Caco-2 (cell line): ENCODE results near the gene IL10RB. TPM values are rescaled to one million over a fixed set of nuclear protein-coding genes. Genes with fewer than 3 reads are reported as not detected.

Source experiments
- BruUV-seq: library from RNA; stranded (reverse); fragments of 400-500 nt; replicated peaks from 2 replicates; lab custom pipeline; 2021; lab: Mats Ljungman, UMichigan
- CTCF ChIA-PET: fragments of 300-600 bp; sonication (Branson Sonifier 250); formaldehyde crosslinking; loops from one replicate; lab custom pipeline; 2022; ENCODE audit warnings: antibody characterized with exemption; lab: Charles Lee
- POLR2A ChIA-PET: fragments of 300-600 bp; sonication (Branson Sonifier 250); formaldehyde crosslinking; loops from one replicate; lab custom pipeline; 2022; ENCODE audit warnings: antibody characterized with exemption; lab: Charles Lee
- DNase-seq, 2 experiments: peaks; one replicate each; pipeline versions ENCODE4 v3.0.0 to v3.0.0-alpha.2; 2020 to 2022
- H3K27me3 ChIP-seq: replicated peaks from 2 replicates; pipeline ENCODE4 v1.6.0; 2011; ENCODE audit warnings: low read length; ENCODE audit not compliant: control insufficient read depth, insufficient read depth
- H3K36me3 ChIP-seq: 2 replicates; pipeline ENCODE4 v1.5.1; 2011; ENCODE audit warnings: low read length; ENCODE audit not compliant: control insufficient read depth, insufficient read depth
- H3K4me1 ChIP-seq: fragments of 250-450 bp; sonication (Bioruptor Pico); 2 replicates; pipeline ENCODE4 v1.5.1; 2020; ENCODE audit warnings: mild to moderate bottlenecking
- H3K4me3 ChIP-seq: 2 replicates; pipeline ENCODE4 v1.5.1; 2011; ENCODE audit warnings: low read depth, mild to moderate bottlenecking, control low read depth, low read length
- H3K9me3 ChIP-seq: fragments of 250-450 bp; sonication (Bioruptor Pico); 2 replicates; pipeline ENCODE4 v1.5.1; 2020; ENCODE audit warnings: mild to moderate bottlenecking, moderate library complexity
- H3K27ac Mint-ChIP-seq: one replicate; pipeline ENCODE4 v1.8.0; 2022; ENCODE audit warnings: mixed read lengths; ENCODE audit not compliant: unreplicated experiment
- H3K27me3 Mint-ChIP-seq: one replicate; pipeline ENCODE4 v1.8.0; 2022; ENCODE audit warnings: mixed read lengths; ENCODE audit not compliant: insufficient read depth, unreplicated experiment
- H3K36me3 Mint-ChIP-seq: one replicate; pipeline ENCODE4 v1.8.0; 2022; ENCODE audit warnings: mild to moderate bottlenecking, mixed read lengths; ENCODE audit not compliant: insufficient read depth, unreplicated experiment
- H3K4me1 Mint-ChIP-seq: one replicate; pipeline ENCODE4 v1.8.0; 2022; ENCODE audit warnings: low read depth, mixed read lengths; ENCODE audit not compliant: unreplicated experiment
- H3K4me3 Mint-ChIP-seq: one replicate; pipeline ENCODE4 v1.8.0; 2022; ENCODE audit warnings: mild to moderate bottlenecking, moderate library complexity, mixed read lengths; ENCODE audit not compliant: unreplicated experiment
- H3K9me3 Mint-ChIP-seq: one replicate; pipeline ENCODE4 v1.8.0; 2022; ENCODE audit warnings: mixed read lengths; ENCODE audit not compliant: unreplicated experiment
- intact Hi-C: fragments of 100-400 bp; cut with micrococcal nuclease; formaldehyde crosslinking; loops from one replicate; pipeline ENCODE4 v1.10.0; 2022; ENCODE audit not compliant: unreplicated experiment
- total RNA-seq: library from RNA; stranded (reverse); gene quantifications from 2 replicates; pipeline ENCODE4 v1.2.3, GENCODE V29; 2022
- TF ChIP-seq, protein P1 (sequence below), 2 experiments: fragments of 200-600 bp in 1 of 2; IDR thresholded peaks; 1 replicate in 1 of 2; 2 replicates in 1 of 2; pipeline versions ENCODE4 v1.5.1 to v1.8.0; 2011 to 2022; ENCODE audit warnings: antibody characterized with exemption in 1 of 2, control low read depth in 1 of 2, inconsistent platforms in 1 of 2, low read depth in 1 of 2, low read length in 1 of 2, mild to moderate bottlenecking in 1 of 2, moderate library complexity in 1 of 2; ENCODE audit not compliant: insufficient read depth in 1 of 2, severe bottlenecking in 1 of 2, unreplicated experiment in 1 of 2

The IL10RB gene
- total RNA-seq, 1 experiment from 2014 or later = 13.1 TPM

DNA sequence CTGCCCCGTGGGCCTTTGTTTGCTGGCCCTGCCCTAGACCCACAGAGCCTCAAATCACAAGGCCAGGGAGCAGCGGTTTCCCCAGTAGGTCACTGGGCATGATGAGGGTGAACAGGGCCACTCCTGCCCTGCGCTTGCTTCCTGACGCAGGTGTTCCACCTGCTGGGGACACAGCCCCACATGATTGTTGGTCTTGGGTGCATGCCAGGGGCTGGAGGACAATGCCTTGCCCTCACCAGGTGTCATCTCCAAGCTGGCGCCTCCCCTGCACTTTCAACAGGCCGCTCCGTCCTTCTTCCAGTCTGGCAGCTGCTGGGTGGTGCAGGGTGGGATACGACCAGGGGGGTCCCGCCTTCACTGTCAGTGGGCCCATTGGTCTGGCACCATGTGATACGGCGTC is 24.3 kb downstream of the IL10RB start:
- H3K27ac Mint-ChIP-seq = no peak overlapping the region
- BruUV-seq = no TSS peak
- no peaks in the 10 kb centered on the region for H3K9me3 Mint-ChIP-seq
- intact Hi-C loops = no loop called here
- no peak overlapping the region for H3K4me3 Mint-ChIP-seq
- no peaks in the 10 kb centered on the region for H3K27me3 Mint-ChIP-seq
- TF ChIP-seq, protein P1, sequence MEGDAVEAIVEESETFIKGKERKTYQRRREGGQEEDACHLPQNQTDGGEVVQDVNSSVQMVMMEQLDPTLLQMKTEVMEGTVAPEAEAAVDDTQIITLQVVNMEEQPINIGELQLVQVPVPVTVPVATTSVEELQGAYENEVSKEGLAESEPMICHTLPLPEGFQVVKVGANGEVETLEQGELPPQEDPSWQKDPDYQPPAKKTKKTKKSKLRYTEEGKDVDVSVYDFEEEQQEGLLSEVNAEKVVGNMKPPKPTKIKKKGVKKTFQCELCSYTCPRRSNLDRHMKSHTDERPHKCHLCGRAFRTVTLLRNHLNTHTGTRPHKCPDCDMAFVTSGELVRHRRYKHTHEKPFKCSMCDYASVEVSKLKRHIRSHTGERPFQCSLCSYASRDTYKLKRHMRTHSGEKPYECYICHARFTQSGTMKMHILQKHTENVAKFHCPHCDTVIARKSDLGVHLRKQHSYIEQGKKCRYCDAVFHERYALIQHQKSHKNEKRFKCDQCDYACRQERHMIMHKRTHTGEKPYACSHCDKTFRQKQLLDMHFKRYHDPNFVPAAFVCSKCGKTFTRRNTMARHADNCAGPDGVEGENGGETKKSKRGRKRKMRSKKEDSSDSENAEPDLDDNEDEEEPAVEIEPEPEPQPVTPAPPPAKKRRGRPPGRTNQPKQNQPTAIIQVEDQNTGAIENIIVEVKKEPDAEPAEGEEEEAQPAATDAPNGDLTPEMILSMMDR (IDR thresholded peaks at IDR 0.05; ENCODE audit: insufficient read depth in 1 of 2, low read depth in 1 of 2, low read length in 1 of 2, severe bottlenecking in 1 of 2, unreplicated experiment in 1 of 2) = no peak
- POLR2A ChIA-PET = no interaction called here
- Histone ChIP-seq H3K27me3 (no peaks in the 10 kb centered on the region), H3K4me3 (no peak overlapping the region), H3K9me3 (no peaks in the 10 kb centered on the region), H3K4me1 (peaks cover 13% of the 10 kb centered on the region), H3K36me3 (no peaks in the 10 kb centered on the region)
- H3K4me1 Mint-ChIP-seq = peaks cover 17% of the 10 kb centered on the region
- DNase-seq = no peak
- CTCF ChIA-PET = no interaction called here
- H3K36me3 Mint-ChIP-seq = no peaks in the 10 kb centered on the region

DNA sequence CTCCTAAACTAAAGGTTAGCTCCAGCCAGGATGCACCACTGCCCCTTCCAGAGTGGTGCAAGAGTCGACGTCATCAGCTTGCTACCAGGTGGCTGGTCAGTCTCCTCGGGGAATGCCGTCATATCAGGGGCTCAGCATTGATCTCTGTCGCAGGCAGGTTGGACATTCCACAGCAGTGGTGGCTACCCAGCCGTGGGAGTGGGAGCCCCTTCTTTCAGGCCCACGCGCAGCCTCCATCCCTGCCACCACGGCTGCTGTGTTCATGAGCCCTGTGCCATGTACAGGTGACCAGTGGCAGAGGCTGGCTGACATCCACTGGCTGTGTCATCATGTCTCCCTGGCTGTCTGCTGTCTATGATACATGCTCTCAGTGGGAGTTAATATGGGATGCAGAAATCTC is 25.5 kb downstream of the IL10RB start:
- POLR2A ChIA-PET = no interaction called here
- H3K27ac Mint-ChIP-seq = no peak overlapping the region
- H3K4me1 Mint-ChIP-seq = peaks cover 5% of the 10 kb centered on the region
- BruUV-seq = no TSS peak
- Histone ChIP-seq H3K4me1 (peaks cover 8% of the 10 kb centered on the region), H3K4me3 (no peak overlapping the region), H3K27me3 (no peaks in the 10 kb centered on the region), H3K36me3 (no peaks in the 10 kb centered on the region), H3K9me3 (no peaks in the 10 kb centered on the region)
- no peaks in the 10 kb centered on the region for H3K27me3 Mint-ChIP-seq
- CTCF ChIA-PET = no interaction called here
- TF ChIP-seq, protein P1 (IDR thresholded peaks at IDR 0.05; ENCODE audit: insufficient read depth in 1 of 2, low read depth in 1 of 2, low read length in 1 of 2, severe bottlenecking in 1 of 2, unreplicated experiment in 1 of 2) = no peak
- DNase-seq = no peak
- H3K9me3 Mint-ChIP-seq = no peaks in the 10 kb centered on the region
- no peak overlapping the region for H3K4me3 Mint-ChIP-seq
- intact Hi-C loops = no loop called here
- H3K36me3 Mint-ChIP-seq = no peaks in the 10 kb centered on the region

DNA sequence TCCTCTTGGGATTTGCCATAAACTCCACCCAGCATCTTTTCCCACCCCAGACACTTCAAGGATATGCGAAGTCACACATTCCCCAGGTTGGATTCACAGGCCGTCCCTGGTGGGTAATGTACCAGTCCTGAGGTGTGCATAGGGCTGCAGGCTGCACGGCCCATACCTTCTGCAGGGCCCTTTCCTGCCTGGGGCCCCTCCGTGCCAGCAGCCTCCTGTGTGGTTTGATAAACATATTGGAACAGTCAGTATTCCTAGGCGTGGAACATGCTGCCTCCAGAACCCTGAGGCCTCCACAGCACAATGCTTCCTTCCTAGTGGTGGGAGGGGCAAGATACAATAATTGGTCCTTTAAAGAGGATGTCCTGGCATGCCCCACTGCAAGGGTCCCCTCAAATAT is 26.6 kb downstream of the IL10RB start:
- intact Hi-C loops = no loop called here
- ChIA-PET CTCF (no interaction called here), POLR2A (no interaction called here)
- Histone ChIP-seq H3K36me3 (no peaks in the 10 kb centered on the region), H3K4me1 (no peaks in the 10 kb centered on the region), H3K27me3 (no peaks in the 10 kb centered on the region), H3K4me3 (no peak overlapping the region), H3K9me3 (no peaks in the 10 kb centered on the region)
- BruUV-seq = no TSS peak
- Mint-ChIP-seq H3K9me3 (no peaks in the 10 kb centered on the region), H3K36me3 (no peaks in the 10 kb centered on the region), H3K4me1 (no peaks in the 10 kb centered on the region), H3K27me3 (no peaks in the 10 kb centered on the region), H3K27ac (no peak overlapping the region), H3K4me3 (no peak overlapping the region)
- DNase-seq = no peak
- TF ChIP-seq, protein P1 (IDR thresholded peaks at IDR 0.05; ENCODE audit: insufficient read depth in 1 of 2, low read depth in 1 of 2, low read length in 1 of 2, severe bottlenecking in 1 of 2, unreplicated experiment in 1 of 2) = no peak
